GM12878 (cell line): Measurements from ENCODE around the gene IRF1. TPM values are rescaled to one million over a fixed set of nuclear protein-coding genes. Genes with fewer than 3 reads are reported as not detected.

Experiments used
- ATAC-seq: fragments of 200-7000 bp; cut with Tn5 transposase; 3 replicates; pipeline ENCODE4 v1.9.1; 2020; ENCODE audit warnings: mild to moderate bottlenecking, moderate library complexity
- BruUV-seq: library from RNA; stranded (reverse); fragments of 400-500 nt; replicated peaks from 2 replicates; lab custom pipeline; 2021; lab: Mats Ljungman, UMichigan
- CTCF ChIA-PET: fragments of 300-600 bp; sonication (Branson Sonifier 250); formaldehyde crosslinking; extraction: SDS; loops from one replicate; lab custom pipeline; 2021; ENCODE audit warnings: inconsistent platforms; lab: Yijun Ruan, JAX
- POLR2A ChIA-PET: fragments of 350-600 bp; formaldehyde crosslinking; extraction: SDS; loops from one replicate; lab custom pipeline; 2021; ENCODE audit warnings: inconsistent platforms; lab: Charles Lee
- RAD21 ChIA-PET: fragments of 300-600 bp; sonication (Branson Sonifier 250); formaldehyde crosslinking; loops from one replicate; lab custom pipeline; 2023; ENCODE audit warnings: antibody characterized with exemption; ENCODE audit not compliant: unreplicated experiment; lab: Charles Lee
- SMC1A ChIA-PET: fragments of 300-600 bp; sonication (Branson Sonifier 250); formaldehyde crosslinking; loops from one replicate; lab custom pipeline; 2023; ENCODE audit not compliant: unreplicated experiment, uncharacterized antibody; lab: Charles Lee
- DNase-seq: peaks from one replicate; pipeline ENCODE4 v3.0.0-alpha.2; 2011; ENCODE audit warnings: low read depth, low spot score
- FAIRE-seq: peaks from 3 replicates; lab custom pipeline; 2011; peaks lifted over from hg19 to GRCh38; lab: Jason Lieb, UNC
- H2AFZ ChIP-seq: 2 replicates; pipeline ENCODE4 v1.6.0; 2011; ENCODE audit warnings: low read depth, low read length, control low read depth; ENCODE audit not compliant: control insufficient read depth
- H3K27ac ChIP-seq: 2 replicates; pipeline ENCODE4 v1.5.1; 2011; ENCODE audit warnings: control low read depth; ENCODE audit not compliant: control insufficient read depth, insufficient read depth
- H3K27me3 ChIP-seq, 2 experiments: replicated peaks in 1 of 2; 2 replicates each; pipeline versions ENCODE4 v1.6.0 to v1.6.1; 2011; ENCODE audit warnings: low read length in 1 of 2; ENCODE audit not compliant: control insufficient read depth in 2 of 2, insufficient read depth in 2 of 2
- H3K36me3 ChIP-seq, 2 experiments: 2 replicates each; pipeline ENCODE4 v1.5.1; 2011; ENCODE audit warnings: low read length in 1 of 2; ENCODE audit not compliant: control insufficient read depth in 2 of 2, insufficient read depth in 2 of 2
- H3K4me1 ChIP-seq: 2 replicates; pipeline ENCODE4 v1.6.1; 2011; ENCODE audit warnings: mild to moderate bottlenecking, low read length, moderate library complexity, mixed read lengths; ENCODE audit not compliant: control insufficient read depth, insufficient read depth
- H3K4me2 ChIP-seq: 2 replicates; pipeline ENCODE4 v1.6.0; 2011; ENCODE audit warnings: control low read depth; ENCODE audit not compliant: control insufficient read depth, insufficient read depth
- H3K4me3 ChIP-seq: fragments of 200-600 bp; sonication (generic); 2 replicates; pipeline ENCODE4 v1.5.1; 2016
- H3K79me2 ChIP-seq: 2 replicates; pipeline ENCODE4 v1.6.0; 2011; ENCODE audit warnings: low read length; ENCODE audit not compliant: control insufficient read depth, insufficient read depth
- H3K9ac ChIP-seq: 2 replicates; pipeline ENCODE4 v1.8.0; 2011; ENCODE audit warnings: low read length, control low read depth, mixed read lengths; ENCODE audit not compliant: control insufficient read depth, insufficient read depth
- H3K9me3 ChIP-seq: replicated peaks from 3 replicates; pipeline ENCODE4 v1.5.1; 2011; ENCODE audit warnings: mild to moderate bottlenecking, low read length; ENCODE audit not compliant: control insufficient read depth, insufficient read depth
- H4K20me1 ChIP-seq: 2 replicates; pipeline ENCODE4 v1.6.0; 2011; ENCODE audit not compliant: control insufficient read depth, insufficient read depth
- ATF7 ChIP-seq: fragments of 450-650 bp; IDR thresholded peaks from 2 replicates; pipeline ENCODE4 v1.6.1; 2016; ENCODE audit warnings: low read depth, mild to moderate bottlenecking
- JUNB ChIP-seq: IDR thresholded peaks from 2 replicates; pipeline ENCODE4 v1.6.1; 2016; ENCODE audit warnings: antibody characterized with exemption, mild to moderate bottlenecking
- MEF2A ChIP-seq: IDR thresholded peaks from 2 replicates; pipeline ENCODE4 v1.6.1; 2011; ENCODE audit warnings: low read depth, mild to moderate bottlenecking, low read length, moderate library complexity; ENCODE audit not compliant: insufficient read depth
- NKRF ChIP-seq: fragments of 450-650 bp; conservative IDR thresholded peaks from 2 replicates; pipeline ENCODE4 v1.6.1; 2017; ENCODE audit warnings: mild to moderate bottlenecking, moderate library complexity
- RBBP5 ChIP-seq: fragments of 200-600 bp; sonication (generic); conservative IDR thresholded peaks from 2 replicates; pipeline ENCODE4 v1.6.1; 2016
- SMAD1 ChIP-seq: fragments of 450-650 bp; IDR thresholded peaks from 2 replicates; pipeline ENCODE4 v1.6.1; 2018; ENCODE audit warnings: mild to moderate bottlenecking, low read depth; ENCODE audit not compliant: partially characterized antibody
- SREBF2 ChIP-seq: IDR thresholded peaks from 2 replicates; pipeline ENCODE4 v1.6.1; 2012; ENCODE audit warnings: mild to moderate bottlenecking, low read length
- SRF ChIP-seq, 2 experiments: IDR thresholded peaks; 2 replicates each; pipeline ENCODE4 v1.6.1; 2011; ENCODE audit warnings: low read depth in 2 of 2, low read length in 2 of 2, mild to moderate bottlenecking in 1 of 2, moderate library complexity in 1 of 2
- USF1 ChIP-seq: IDR thresholded peaks from 2 replicates; pipeline ENCODE4 v1.6.1; 2011; ENCODE audit warnings: borderline replicate concordance, low read depth, mild to moderate bottlenecking, moderate library complexity, mixed read lengths, low read length; ENCODE audit not compliant: insufficient read depth; ENCODE audit errors: extremely low read length
- USF2 ChIP-seq: IDR thresholded peaks from 2 replicates; pipeline ENCODE4 v1.6.1; 2011; ENCODE audit warnings: low read depth, low read length, improper control_type of control experiment, borderline replicate concordance
- WGBS: methylation state at CpG from one replicate; pipeline ENCODE4 v1.1.6; 2016; ENCODE audit warnings: low lambda C conversion rate; ENCODE audit not compliant: insufficient replicate concordance, insufficient coverage; ENCODE audit errors: missing lambda C conversion rate; 5-methylcytosine and 5-hydroxymethylcytosine counted together
- in situ Hi-C: fragments of 300-500 bp; cut with MboI; formaldehyde crosslinking; loops from 9 replicates; pipeline ENCODE4 v1.14.3; 2018; ENCODE audit warnings: mixed read lengths
- intact Hi-C: fragments of 100-400 bp; cut with micrococcal nuclease; formaldehyde crosslinking; loops from one replicate; pipeline ENCODE4 v1.14.2; 2022; ENCODE audit not compliant: unreplicated experiment
- polyA plus RNA-seq, 11 experiments: library from polyadenylated mRNA; depleted of rRNA in 4 of 11; unstranded in 6 of 11; stranded (reverse) in 5 of 11; fragments of >200 nt; fragmentation: Nextera tagmentation in 4 of 11; fragmentation: Illumina TruSeq in 1 of 11; extraction: Ambion mirVana in 4 of 11; extraction: Trizol in 1 of 11; gene quantifications; 1 replicate in 1 of 11; 2 replicates in 10 of 11; pipeline versions ENCODE4 v1.2.1 to v1.2.3, GENCODE V29; 2011 to 2016; ENCODE audit warnings: inconsistent platforms in 2 of 11, missing spikeins in 2 of 11, low read depth in 1 of 11
- total RNA-seq, 4 experiments: library from RNA; depleted of rRNA in 3 of 4; stranded (reverse); fragments of >200 nt in 3 of 4; fragmentation: Illumina TruSeq in 1 of 4; extraction: Trizol in 1 of 4; gene quantifications; 2 replicates each; pipeline versions ENCODE4 v1.2.1 to v1.2.3, GENCODE V29; 2013 to 2021

The IRF1 gene
- total and polyA plus RNA-seq, 10 of the 15 experiments (the other 5 are each of a cell fraction or from before 2014, with no cell fraction given): 6.9 to 68.0 (median 49.6) TPM

- in situ Hi-C loops: no loop called here
These were observed 46.5 kb downstream of the IRF1 start for GRCh38 chr5:132444061-132444460.

More at GRCh38 chr5:132444061-132444460, 46.5 kb downstream of the IRF1 start:
- ATAC-seq (no peak), FAIRE-seq (no peak), DNase-seq (no peak)
- Histone ChIP-seq H3K27me3 (no peaks in the 10 kb centered on the region), H3K9me3 (no peaks in the 10 kb centered on the region), H3K79me2 (peaks cover 23% of the 10 kb centered on the region), H3K4me1 (peaks cover 17% of the 10 kb centered on the region), H4K20me1 (peaks cover 2% of the 10 kb centered on the region; the same call in 1 of the 2 replicates), H3K9ac (no peak overlapping the region), H3K27ac (no peak overlapping the region), H3K4me3 (no peak overlapping the region), H2AFZ (no peak overlapping the region), H3K36me3 (peaks cover 16 to 17% of the 10 kb centered on the region in 2 experiments), H3K4me2 (no peak overlapping the region)
- TF ChIP-seq USF1 (no peak), ATF7 (no peak), SREBF2 (no peak), SRF (IDR thresholded peaks at IDR 0.05; ENCODE audit: low read depth in 2 of 2, low read length in 2 of 2) (no peak), JUNB (no peak), USF2 (no peak), NKRF (no peak), MEF2A (no peak), RBBP5 (no peak), SMAD1 (no peak)
- ChIA-PET SMC1A (interaction anchor here (0.8 kb wide), 1 partner anchor 19 kb away, joined by 3 read pairs; no protein-coding TSS in a partner anchor), POLR2A (interaction anchor here (0.5 to 1.5 kb wide), 4 partner anchors 8 to 34 kb away, joined by 3 to 4 read pairs (median 4); no protein-coding TSS in a partner anchor), CTCF (interaction anchor here (1.1 kb wide), 1 partner anchor 11 kb away, joined by 6 read pairs; no protein-coding TSS in a partner anchor), RAD21 (interaction anchor here (0.7 to 1.4 kb wide), 2 partner anchors 13 to 52 kb away, joined by 3 read pairs; no protein-coding TSS in a partner anchor)
- WGBS: 94% methylated on average over 7 of the region's 7 CpGs
- BruUV-seq: no TSS peak
- intact Hi-C loops: no loop called here
